ENCODE results near the gene CRELD2.

GRCh38 chr22:49907807-49908206, 10.6 kb upstream of the CRELD2 start:
- TF ChIP-seq CTCF (IDR thresholded peaks at IDR 0.05) (no peak), KDM1A (IDR thresholded peaks at IDR 0.05; ENCODE audit: low read depth) (no peak)
- TF ChIP-seq, protein P1, sequence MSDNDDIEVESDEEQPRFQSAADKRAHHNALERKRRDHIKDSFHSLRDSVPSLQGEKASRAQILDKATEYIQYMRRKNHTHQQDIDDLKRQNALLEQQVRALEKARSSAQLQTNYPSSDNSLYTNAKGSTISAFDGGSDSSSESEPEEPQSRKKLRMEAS (IDR thresholded peaks at IDR 0.05), result no peak

Data from A549 (cell line).